Ureter (tissue), 1 donor: Measurements from ENCODE around the gene FFAR1. TPM values are rescaled to one million over a fixed set of nuclear protein-coding genes. Genes with fewer than 3 reads are reported as not detected.

ENCODE experiments used
- DNase-seq: peaks from one replicate; pipeline ENCODE4 v3.0.0-alpha.2; 2020; ENCODE audit warnings: low spot score
- total RNA-seq: library from RNA; stranded (reverse); gene quantifications from one replicate; pipeline ENCODE4 v1.2.4, GENCODE V29; 2023
- donor health status: DM: yes; HTN: yes; CAD: no.

FFAR1 gene
- total RNA-seq, 1 donor from 2014 or later = not detected

- DNase-seq = no peak
Measured at GRCh38 chr19:35392742-35393715, 45.3 kb downstream of the FFAR1 start.

- DNase-seq = no peak
Measured at GRCh38 chr19:35395382-35396199, 47.9 kb downstream of the FFAR1 start.

GRCh38 chr19:35396240-35396885 is 48.7 kb downstream of the FFAR1 start:
- DNase-seq = no peak

GRCh38 chr19:35397064-35397463 is 49.4 kb downstream of the FFAR1 start:
- DNase-seq = no peak

Other genes starting within 250 kb of the FFAR1 start
- 434 TPM for gene FXYD3, start 232.1 kb upstream of the FFAR1 start, total RNA-seq
- 15.5 TPM for gene LGI4, start 212.8 kb upstream of the FFAR1 start, total RNA-seq
- 50.2 TPM for gene FXYD1, start 209.1 kb upstream of the FFAR1 start, total RNA-seq
- 0.62 TPM for gene FXYD7, start 204.6 kb upstream of the FFAR1 start, total RNA-seq
- 136 TPM for gene FXYD5, start 193.2 kb upstream of the FFAR1 start, total RNA-seq
- gene FAM187B, start 119.2 kb upstream of the FFAR1 start, total RNA-seq = not detected
- gene LSR, start 98.9 kb upstream of the FFAR1 start, total RNA-seq = 55.2 TPM
- gene USF2, start 78.9 kb upstream of the FFAR1 start, total RNA-seq = 113 TPM
- 1.2 TPM for gene HAMP, start 65.4 kb upstream of the FFAR1 start, total RNA-seq
- gene MAG, start 55.7 kb upstream of the FFAR1 start, total RNA-seq = not detected
- gene CD22, start 18.7 kb upstream of the FFAR1 start, total RNA-seq = 4.2 TPM
- not detected for gene FFAR3, start 10.6 kb downstream of the FFAR1 start, total RNA-seq
- gene GPR42, start 23.2 kb downstream of the FFAR1 start, total RNA-seq = not detected
- 0.36 TPM for gene FFAR2, start 100.4 kb downstream of the FFAR1 start, total RNA-seq
- not detected for gene KRTDAP, start 142.6 kb downstream of the FFAR1 start, total RNA-seq
- 131 TPM for gene DMKN, start 165.7 kb downstream of the FFAR1 start, total RNA-seq
- gene SBSN, start 180.4 kb downstream of the FFAR1 start, total RNA-seq = not detected
- gene GAPDHS, start 185.6 kb downstream of the FFAR1 start, total RNA-seq = not detected
- gene TMEM147, start 197.7 kb downstream of the FFAR1 start, total RNA-seq = 113 TPM
- not detected for gene ATP4A, start 215.8 kb downstream of the FFAR1 start, total RNA-seq
- not detected for gene PMIS2, start 238.3 kb downstream of the FFAR1 start, total RNA-seq